IPS-20b (cell line): ENCODE results near the gene SERPINB5.

ENCODE experiments used
- H3K27ac ChIP-seq: one replicate; pipeline ENCODE4 v1.5.1; 2013; ENCODE audit warnings: low read length
- H3K27me3 ChIP-seq: 2 replicates; pipeline ENCODE4 v1.6.1; 2013; ENCODE audit warnings: mild to moderate bottlenecking, low read length, inconsistent platforms; ENCODE audit not compliant: insufficient read depth
- H3K36me3 ChIP-seq: 2 replicates; pipeline ENCODE4 v1.6.1; 2013; ENCODE audit warnings: low read depth, mild to moderate bottlenecking, inconsistent platforms, low read length, moderate library complexity; ENCODE audit not compliant: insufficient read depth
- H3K4me1 ChIP-seq: 2 replicates; pipeline ENCODE4 v1.6.1; 2013; ENCODE audit warnings: mild to moderate bottlenecking, control low read depth, inconsistent platforms, low read length, moderate library complexity; ENCODE audit not compliant: insufficient read depth
- H3K4me3 ChIP-seq: 2 replicates; pipeline ENCODE4 v1.5.1; 2013; ENCODE audit warnings: mild to moderate bottlenecking, low read length, inconsistent platforms
- H3K9ac ChIP-seq: 2 replicates; pipeline ENCODE4 v1.6.1; 2013; ENCODE audit warnings: low read depth, mild to moderate bottlenecking, inconsistent platforms, low read length, moderate library complexity
- H3K9me3 ChIP-seq: 2 replicates; pipeline ENCODE4 v1.6.1; 2013; ENCODE audit warnings: mild to moderate bottlenecking, low read depth, low read length, inconsistent platforms; ENCODE audit not compliant: insufficient read depth

The SERPINB5 gene

DNA sequence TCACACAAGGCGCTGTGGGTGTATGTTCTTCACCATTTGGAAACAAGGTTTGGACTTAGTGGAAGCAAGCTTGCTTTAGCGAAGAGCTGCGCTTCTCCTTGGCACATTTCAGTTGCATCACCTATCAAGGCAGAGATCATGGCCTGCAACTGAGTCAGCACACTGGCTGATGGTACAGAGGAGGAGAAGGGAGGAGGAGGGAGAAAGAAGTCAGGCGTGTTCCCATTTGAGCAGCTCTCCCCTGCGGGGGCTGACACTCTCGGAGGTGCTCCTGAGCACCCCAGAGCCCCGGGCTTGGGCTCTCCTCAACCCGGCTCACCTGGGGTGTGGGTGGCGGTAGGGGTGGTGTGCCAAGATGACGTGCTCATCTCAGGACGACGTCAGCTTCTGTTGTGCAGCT lies 6.0 kb upstream of the SERPINB5 start:
- Histone ChIP-seq H3K27me3 (no peaks in the 10 kb centered on the region), H3K27ac (no peak overlapping the region), H3K9me3 (no peaks in the 10 kb centered on the region), H3K36me3 (no peaks in the 10 kb centered on the region), H3K4me3 (no peak overlapping the region), H3K9ac (no peak overlapping the region), H3K4me1 (no peaks in the 10 kb centered on the region)

DNA sequence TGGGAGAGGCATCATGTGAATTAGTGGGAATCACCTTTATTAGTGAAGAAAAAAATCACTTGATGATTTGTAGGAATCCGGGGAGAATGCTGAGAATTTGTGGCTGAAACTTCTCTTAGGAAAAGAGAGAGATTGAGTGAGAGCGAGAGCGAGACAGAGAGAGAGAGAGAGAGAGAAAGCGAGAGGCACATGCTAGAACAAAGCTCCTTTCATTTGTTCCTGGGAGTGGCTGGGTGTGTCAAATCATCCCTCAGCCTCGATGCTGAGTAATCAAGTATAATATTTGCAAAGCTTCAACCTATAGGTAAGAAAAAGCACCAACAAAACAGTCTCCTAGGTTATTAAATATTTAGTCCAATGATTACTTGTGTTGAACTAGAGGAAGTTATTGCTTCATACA lies 4.4 kb upstream of the SERPINB5 start:
- Histone ChIP-seq H3K36me3 (no peaks in the 10 kb centered on the region), H3K4me3 (no peak overlapping the region), H3K9me3 (no peaks in the 10 kb centered on the region), H3K27ac (no peak overlapping the region), H3K4me1 (no peaks in the 10 kb centered on the region), H3K9ac (no peak overlapping the region), H3K27me3 (no peaks in the 10 kb centered on the region)

DNA sequence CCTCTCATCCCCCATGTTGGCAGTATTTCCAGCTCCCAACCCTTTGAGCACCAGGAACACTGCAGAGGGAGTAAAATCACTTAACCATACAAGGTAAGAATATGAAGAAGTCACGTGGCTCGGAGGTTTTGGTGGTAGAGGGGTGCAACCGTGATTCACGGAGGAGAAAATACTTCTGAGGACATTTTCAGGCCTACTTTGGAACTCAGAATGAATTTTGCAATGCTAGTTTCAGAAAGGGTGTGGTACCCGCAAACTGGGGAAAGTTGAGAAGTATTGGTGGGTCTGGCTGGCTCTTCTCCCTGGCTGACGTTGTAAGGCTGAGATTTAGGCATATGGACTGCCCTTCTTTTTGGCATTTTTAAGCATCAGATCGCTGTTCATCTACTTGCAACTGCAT lies 442 bp downstream of the SERPINB5 start:
- no peaks in the 10 kb centered on the region for H3K27me3 ChIP-seq
- no peaks in the 10 kb centered on the region for H3K4me1 ChIP-seq

DNA sequence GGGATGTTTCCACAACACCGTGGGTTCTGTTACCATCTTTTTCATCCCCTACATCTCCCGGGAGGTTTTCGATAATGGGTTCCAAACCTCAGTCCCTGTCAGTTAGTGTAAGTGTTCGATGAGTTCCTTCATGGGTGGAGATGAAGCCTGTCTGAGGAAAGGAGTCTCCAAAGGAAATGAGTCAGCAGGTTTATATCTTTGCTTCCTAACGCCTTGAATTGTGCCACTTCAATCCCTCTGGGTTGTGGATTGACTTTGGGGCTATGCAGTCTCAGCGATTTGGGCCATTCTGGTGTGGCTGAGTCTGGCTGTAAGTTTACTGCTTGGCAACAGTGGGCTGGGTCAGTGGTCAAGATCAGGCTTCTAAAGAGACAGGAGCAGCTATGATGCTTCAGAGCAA lies 1.2 kb downstream of the SERPINB5 start:
- no peak overlapping the region for H3K9ac ChIP-seq
- no peaks in the 10 kb centered on the region for H3K27me3 ChIP-seq
- H3K9me3 ChIP-seq, result no peaks in the 10 kb centered on the region
- H3K27ac ChIP-seq, result no peak overlapping the region
- H3K4me3 ChIP-seq, result no peak overlapping the region
- no peaks in the 10 kb centered on the region for H3K4me1 ChIP-seq
- no peaks in the 10 kb centered on the region for H3K36me3 ChIP-seq

More for the DNA sequence above, 442 bp downstream of the SERPINB5 start:
- Histone ChIP-seq H3K27ac (no peak overlapping the region), H3K4me3 (no peak overlapping the region), H3K9me3 (no peaks in the 10 kb centered on the region), H3K36me3 (no peaks in the 10 kb centered on the region), H3K9ac (no peak overlapping the region)

DNA sequence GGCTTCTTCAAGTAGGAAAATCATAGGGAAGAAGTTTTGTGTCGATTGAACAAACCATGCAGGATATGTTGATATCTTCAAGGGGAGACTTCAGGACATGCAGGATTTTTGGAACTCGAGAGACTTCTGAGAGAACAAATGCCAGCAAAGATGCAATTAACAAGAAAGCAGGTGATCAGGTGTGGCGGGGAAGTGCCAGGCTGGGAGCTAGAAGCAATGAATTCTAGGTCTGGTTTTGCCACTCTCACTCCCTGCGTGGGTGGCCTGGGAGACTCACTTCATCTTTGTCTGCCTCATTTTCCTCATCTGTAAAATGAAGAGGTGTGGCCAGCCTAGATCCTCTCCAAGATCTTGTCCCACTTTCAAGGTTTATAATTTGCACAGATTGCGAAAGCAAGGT lies 3.1 kb downstream of the SERPINB5 start:
- no peak overlapping the region for H3K4me3 ChIP-seq
- H3K27ac ChIP-seq, result no peak overlapping the region
- no peaks in the 10 kb centered on the region for H3K27me3 ChIP-seq
- no peaks in the 10 kb centered on the region for H3K36me3 ChIP-seq
- no peaks in the 10 kb centered on the region for H3K9me3 ChIP-seq
- H3K4me1 ChIP-seq, result no peaks in the 10 kb centered on the region
- no peak overlapping the region for H3K9ac ChIP-seq

DNA sequence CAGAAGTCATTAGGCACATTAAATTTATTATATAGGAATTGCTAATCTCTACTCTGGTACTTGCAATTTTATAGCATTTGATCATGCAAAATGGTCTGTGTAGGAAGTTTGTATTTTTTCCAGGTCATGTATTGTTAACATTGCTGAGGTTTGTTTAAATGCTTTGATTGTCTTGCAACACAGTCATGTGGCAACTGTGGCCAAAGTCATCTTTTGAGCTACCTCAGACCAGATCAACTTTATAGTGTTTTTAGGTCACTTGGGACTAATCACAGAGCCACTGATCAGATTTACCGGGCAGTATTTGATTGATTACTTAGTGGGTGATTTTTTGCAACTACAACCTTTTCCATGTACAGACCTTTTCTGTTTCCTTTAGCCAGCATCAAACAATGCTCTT lies 3.7 kb downstream of the SERPINB5 start:
- Histone ChIP-seq H3K4me1 (no peaks in the 10 kb centered on the region), H3K4me3 (no peak overlapping the region), H3K9ac (no peak overlapping the region), H3K27me3 (no peaks in the 10 kb centered on the region), H3K9me3 (no peaks in the 10 kb centered on the region), H3K36me3 (no peaks in the 10 kb centered on the region), H3K27ac (no peak overlapping the region)

DNA sequence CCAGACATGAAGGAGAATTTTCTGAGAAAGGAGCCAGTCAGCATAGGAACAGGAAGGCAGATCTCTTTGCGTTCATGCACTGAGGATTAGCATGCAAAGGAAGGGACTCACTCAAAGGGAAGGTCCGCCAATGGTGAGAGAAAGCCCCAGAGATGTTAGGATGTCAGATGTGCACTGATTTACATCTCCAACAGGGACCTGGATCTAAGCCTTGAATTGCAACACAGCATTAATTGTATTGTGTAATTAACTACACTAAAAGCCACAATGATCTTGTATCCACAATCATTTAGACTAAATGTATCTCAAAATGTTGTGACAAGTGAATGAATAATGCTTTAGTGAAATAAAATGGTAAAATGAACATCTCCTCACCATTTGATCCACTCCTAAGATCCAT lies 4.2 kb downstream of the SERPINB5 start:
- Histone ChIP-seq H3K4me3 (no peak overlapping the region), H3K4me1 (no peaks in the 10 kb centered on the region), H3K27me3 (no peaks in the 10 kb centered on the region), H3K36me3 (no peaks in the 10 kb centered on the region), H3K9ac (no peak overlapping the region), H3K27ac (no peak overlapping the region), H3K9me3 (no peaks in the 10 kb centered on the region)

DNA sequence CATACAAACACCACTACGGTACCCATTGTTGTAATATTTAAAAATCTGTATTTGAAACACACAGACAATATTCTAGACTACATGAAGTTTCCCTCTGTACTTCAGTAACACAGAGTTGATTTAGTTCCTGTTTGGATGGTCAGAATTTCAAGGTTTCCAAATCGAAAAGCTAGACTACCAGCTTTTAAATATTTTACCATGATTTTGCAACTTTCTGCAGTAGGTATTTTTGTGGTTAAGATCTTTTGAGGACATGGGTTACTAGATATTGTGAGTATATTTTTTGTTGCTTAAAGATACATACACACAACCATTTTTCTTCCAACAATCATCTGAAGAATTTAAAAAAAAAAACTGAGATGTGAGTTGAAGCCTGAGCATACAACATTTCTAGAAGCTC lies 10.9 kb downstream of the SERPINB5 start:
- Histone ChIP-seq H3K4me1 (no peaks in the 10 kb centered on the region), H3K9me3 (no peaks in the 10 kb centered on the region), H3K36me3 (no peaks in the 10 kb centered on the region), H3K4me3 (no peak overlapping the region), H3K27ac (no peak overlapping the region), H3K27me3 (no peaks in the 10 kb centered on the region), H3K9ac (no peak overlapping the region)

DNA sequence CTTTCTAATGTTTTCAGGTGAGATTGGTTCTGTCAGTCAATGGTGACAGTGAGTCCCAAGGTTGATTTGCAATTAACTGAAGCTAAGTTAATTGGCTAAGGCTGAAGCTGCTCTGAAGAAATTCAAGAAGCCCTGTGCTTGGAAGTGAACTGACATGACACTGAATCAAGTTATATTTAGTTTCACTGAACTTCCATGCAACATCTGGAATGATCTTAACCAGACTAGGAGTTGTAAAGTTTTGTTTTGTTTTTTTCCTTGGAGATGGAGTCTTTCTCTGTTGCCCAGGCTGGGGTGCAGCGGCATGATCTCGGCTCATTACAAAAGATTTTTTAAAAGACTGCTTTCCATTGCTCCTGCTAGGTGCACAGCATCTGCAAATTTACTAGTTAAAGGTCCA lies 11.4 kb downstream of the SERPINB5 start:
- Histone ChIP-seq H3K4me1 (no peaks in the 10 kb centered on the region), H3K9me3 (no peaks in the 10 kb centered on the region), H3K36me3 (no peaks in the 10 kb centered on the region), H3K4me3 (no peak overlapping the region), H3K27ac (no peak overlapping the region), H3K27me3 (no peaks in the 10 kb centered on the region), H3K9ac (no peak overlapping the region)

DNA sequence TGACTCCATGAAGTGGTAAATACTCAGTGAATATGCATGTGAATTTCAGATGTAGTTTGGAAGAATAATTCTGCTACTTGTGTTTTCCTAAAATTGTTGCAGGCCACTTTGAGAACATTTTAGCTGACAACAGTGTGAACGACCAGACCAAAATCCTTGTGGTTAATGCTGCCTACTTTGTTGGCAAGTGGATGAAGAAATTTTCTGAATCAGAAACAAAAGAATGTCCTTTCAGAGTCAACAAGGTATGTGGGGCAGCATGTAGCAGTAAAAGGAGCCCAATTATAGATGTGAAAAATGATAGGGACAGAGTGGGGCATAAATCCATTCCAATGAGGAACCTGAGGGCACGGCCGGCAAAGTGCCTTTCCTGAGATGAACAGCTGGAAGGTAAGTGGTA lies 16.1 kb downstream of the SERPINB5 start:
- Histone ChIP-seq H3K4me1 (no peaks in the 10 kb centered on the region), H3K9me3 (no peaks in the 10 kb centered on the region), H3K9ac (no peak overlapping the region), H3K27me3 (no peaks in the 10 kb centered on the region), H3K27ac (no peak overlapping the region), H3K4me3 (no peak overlapping the region), H3K36me3 (no peaks in the 10 kb centered on the region)

DNA sequence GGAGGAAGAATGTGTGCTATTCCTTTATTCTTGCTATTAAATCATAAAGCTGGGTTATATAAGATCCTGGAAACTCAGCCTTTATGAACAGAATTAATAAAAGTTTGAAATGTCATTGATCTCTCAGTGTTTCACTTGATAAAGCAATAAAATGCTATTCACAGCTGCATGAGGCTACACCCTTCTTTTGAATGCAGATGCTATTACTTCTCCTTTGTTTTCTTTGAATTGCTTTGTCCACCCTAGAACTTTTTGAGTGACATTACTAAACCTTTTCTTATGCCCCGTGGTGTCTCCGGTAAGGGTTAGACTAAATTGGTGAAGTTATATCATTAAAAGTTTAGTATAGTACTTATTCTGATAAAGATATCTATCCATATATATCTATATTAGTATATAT lies 18.9 kb downstream of the SERPINB5 start:
- Histone ChIP-seq H3K9ac (no peak overlapping the region), H3K27ac (no peak overlapping the region), H3K4me1 (no peaks in the 10 kb centered on the region), H3K27me3 (no peaks in the 10 kb centered on the region), H3K4me3 (no peak overlapping the region), H3K36me3 (no peaks in the 10 kb centered on the region), H3K9me3 (no peaks in the 10 kb centered on the region)

DNA sequence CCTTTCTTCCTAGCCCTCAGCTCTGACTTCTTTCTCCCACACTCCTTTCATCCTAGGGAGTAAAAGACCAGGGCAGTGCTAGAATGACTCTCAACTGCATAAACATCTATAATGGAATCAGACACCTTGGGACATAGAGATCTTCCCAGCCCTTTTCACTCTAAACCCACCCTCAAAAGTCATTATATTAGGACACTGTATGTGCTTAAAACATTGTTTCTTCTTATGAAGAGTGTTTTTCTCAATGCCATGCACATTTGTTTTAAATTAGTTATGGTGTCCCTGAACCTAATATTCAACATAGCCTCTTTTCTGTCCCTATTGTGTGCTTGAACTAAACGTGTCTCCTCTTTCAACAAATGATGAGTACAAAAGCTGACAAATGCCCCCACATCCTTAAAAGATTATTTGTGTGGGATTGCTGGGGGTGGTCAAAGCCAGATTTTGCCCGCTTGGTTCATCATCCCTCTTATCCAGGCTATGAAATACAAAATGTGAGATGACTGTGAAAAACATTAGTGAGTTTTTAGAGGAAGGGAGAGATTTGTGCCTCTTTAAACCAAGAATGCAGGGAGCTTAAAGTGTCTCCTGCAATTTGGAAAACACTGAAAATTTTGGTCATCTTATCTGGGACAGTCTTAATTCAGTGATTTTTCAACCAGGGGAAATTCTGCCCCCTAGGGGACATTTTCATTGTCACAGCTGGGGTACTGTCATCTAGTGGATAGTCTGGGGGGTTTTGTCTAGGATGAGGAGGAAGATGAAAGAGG lies 29.0 kb downstream of the SERPINB5 start:
- H3K4me1 ChIP-seq, result no peaks in the 10 kb centered on the region
- H3K4me3 ChIP-seq, result no peak overlapping the region
- H3K9ac ChIP-seq, result no peak overlapping the region
- no peak overlapping the region for H3K27ac ChIP-seq
- H3K9me3 ChIP-seq, result no peaks in the 10 kb centered on the region
- no peaks in the 10 kb centered on the region for H3K36me3 ChIP-seq
- H3K27me3 ChIP-seq, result no peaks in the 10 kb centered on the region
